NCI-H526 (cell line): ENCODE data around the gene FGD4.
"Not testable (repeated sequence)": the region's sequence is repeated elsewhere in the genome, so short reads cannot be mapped to it uniquely, and the experiment has no call there.

Experiments
- DNase-seq, 2 experiments: peaks; one replicate each; lab custom pipeline; 2025; lab: John Stamatoyannopoulos, UW

FGD4 gene

DNA sequence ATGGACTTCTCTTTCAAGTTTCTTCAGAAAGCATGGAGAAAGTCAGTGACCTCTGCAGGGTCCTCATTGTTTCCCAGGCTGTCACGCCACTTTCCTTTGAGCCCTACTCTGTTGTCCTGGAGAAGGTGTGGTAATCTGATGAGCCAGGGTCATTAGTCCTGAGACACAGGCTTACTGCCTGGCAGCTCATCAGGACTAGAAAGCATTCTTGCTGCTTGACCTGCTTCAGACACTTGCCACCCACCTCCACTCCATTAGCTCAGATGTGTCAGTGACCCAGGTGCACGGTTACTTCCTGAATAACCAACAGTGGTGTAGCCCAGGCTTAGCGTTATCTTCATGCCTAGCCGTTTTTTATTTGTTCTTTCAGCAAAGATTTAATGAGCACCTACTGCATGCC is 93.9 kb downstream of the FGD4 start:
- no peak for DNase-seq

DNA sequence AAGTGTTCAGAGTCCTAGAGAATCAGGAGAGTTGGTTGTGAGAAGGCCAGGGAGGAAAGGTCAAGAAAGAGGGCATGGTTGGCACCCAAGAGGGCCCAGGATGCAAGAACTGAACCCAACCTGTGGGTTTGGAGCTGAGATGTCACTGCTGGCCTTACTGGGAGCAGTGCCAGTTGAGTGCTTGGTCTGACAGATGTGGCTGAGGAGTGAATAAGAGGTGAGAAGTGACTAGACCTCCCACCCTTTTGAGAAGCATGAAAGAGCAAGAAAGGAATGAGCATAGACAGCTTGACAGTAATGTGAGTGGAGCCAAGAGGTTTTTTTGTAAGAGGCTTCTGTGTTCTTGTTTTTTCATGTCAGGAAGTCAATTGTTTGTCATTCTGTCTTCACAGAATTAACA is 95.3 kb downstream of the FGD4 start:
- DNase-seq, result no peak

DNA sequence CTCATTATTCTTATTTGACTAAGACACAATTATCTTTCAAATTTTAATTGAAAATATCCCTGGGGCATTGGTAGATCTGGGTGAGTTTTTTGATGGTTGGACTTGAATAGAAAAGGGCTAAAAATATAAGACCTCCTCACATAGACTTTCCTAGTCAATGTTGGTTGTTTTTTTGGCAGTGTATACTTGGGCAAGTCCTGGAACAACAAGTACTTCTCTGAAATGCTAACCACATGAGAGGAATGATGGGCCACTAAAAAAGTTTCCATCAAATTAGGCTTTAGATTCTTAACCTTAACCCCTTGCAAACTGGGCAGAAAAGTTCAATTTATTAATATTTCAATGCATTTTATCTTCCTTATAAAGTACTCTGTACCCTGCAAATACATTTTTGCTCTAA is 97.6 kb downstream of the FGD4 start:
- no peak for DNase-seq

DNA sequence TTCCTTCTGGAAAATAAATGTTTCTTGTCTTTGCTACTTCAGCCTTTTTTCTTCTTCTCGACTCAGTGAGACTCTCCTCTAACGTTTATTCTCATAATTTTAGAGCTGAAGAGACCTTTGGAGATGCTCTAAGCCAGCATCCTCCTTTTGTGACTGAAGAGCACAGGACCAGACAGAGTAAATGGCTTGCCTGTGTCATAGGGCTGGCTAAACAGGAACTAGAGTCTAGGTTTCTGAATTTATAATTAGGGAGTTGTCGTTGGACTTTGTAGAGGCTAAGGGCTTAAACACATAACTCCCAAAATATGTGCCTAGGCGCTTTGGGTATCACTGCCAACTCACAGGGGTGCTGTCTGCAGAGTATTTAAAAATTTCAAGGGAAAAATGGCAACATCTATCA is 98.5 kb downstream of the FGD4 start:
- no peak for DNase-seq

DNA sequence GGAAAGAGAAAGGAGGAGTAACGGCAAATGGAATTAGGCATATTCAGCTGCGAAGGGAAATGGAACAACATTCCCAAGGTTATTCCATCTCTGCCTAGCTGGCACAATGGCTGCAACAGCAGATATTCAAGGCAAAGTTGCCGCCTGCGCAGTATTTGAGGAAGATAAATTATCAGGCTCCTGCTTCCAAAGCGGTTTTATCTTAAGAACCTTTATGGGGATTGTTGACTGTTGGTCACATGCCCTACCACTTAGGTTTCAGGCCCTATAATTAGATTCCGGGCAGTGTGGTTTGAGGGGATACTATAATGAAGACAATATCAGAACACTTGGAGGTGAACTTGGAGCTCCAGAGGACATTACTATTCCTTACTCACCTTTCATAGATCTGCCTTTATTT is 99.7 kb downstream of the FGD4 start:
- no peak for DNase-seq

DNA sequence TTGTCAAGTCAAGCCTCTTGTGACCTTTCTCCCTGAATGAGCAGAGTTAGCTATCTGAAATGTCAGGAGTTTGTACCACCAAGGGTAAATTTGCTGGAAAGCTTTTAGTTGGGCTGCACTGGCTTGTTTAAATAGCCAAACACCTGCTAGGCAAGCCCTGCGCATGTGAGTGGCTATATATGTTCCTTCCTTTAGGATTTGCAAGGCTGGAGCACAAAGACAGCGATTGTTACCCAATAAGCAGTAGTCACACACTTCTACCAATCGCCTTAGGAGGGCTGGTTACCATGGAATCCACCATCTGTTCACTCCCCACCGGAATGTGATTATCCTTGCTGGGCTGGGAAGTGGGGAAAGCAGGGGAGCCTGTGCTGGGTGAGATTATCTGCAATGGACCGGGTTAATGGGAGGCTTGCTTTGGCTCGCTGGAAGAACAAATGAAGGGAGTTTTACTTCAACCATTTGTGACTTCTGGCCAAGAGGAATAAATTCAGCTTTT is 102.5 kb downstream of the FGD4 start:
- peak; percentile 97 to 99 for DNase-seq

DNA sequence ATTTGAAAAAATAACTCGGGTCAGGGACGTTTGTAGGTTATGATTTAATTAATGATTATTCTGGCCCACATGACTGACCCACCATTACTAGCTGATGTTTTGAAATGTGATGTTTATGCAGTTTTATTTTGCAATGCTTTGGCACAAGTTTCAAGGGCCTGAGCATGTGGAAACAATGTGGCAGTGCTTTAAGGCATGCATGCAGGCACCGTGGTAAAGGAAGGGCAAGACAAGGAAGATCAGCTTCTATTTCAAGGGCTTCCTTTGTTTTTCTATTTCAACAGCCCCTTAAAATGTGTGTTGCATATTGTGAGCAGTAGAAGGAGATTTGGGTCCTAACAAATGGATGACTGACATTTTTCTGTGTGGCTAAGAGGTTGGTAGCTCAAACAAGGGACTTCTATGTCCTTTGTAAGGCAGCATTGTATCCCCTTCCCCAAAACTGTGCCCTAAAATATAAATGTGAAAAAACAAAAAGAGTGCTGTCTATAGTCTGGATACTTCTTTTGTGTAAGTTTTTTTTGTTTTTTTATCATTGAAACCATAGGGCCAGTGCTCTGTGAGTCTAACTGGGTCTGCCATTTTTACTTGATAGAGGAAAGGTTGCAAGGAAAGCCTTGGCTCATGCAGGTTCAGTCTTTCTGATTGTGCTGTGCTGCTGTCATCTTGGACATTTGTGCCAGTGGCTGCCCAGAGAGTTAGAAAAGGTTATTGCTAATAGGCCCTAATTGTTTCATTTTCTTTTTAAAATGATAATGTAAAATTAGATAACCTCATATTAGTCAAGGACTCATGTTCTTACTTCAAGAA is 103.5 kb downstream of the FGD4 start:
- DNase-seq, result peak in 1 of 2 experiments; percentile 5

DNA sequence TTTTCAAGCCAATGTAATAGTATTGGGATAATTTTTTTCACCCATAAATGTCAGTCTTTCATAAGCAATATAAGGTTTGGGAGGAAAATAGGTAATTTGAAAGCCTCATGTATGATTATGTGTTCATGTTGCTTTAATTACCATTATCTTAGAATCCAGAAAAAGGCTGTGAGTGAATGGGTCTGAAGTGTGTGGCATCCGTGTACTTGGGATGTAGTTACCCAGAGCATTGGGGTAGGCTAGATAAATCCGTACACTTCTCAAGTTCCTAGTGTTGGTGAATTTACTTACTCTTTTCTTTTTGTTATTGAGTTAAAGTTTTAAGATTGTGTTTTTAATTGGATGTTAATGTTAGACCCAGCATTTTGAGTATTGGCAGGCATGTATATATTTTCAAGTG is 104.4 kb downstream of the FGD4 start:
- DNase-seq, result no peak

DNA sequence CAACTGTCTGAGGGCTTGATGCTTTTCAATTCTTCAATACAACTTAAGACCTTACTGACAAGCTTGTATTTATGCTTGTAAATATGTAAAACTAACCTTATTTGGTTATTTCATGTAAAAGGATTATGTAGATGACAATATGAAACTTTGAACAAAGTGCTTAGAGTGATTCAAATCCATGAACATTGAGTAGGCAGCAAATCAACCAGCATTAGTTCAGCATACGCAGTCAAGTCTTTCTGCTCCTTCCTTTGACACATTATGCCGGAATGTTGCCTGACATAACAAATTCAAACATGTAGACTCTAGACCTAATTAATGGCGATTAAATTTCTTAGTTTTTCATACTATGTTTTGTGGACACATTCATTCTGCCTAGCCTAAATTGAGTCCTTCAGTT is 105.2 kb downstream of the FGD4 start:
- no peak for DNase-seq

DNA sequence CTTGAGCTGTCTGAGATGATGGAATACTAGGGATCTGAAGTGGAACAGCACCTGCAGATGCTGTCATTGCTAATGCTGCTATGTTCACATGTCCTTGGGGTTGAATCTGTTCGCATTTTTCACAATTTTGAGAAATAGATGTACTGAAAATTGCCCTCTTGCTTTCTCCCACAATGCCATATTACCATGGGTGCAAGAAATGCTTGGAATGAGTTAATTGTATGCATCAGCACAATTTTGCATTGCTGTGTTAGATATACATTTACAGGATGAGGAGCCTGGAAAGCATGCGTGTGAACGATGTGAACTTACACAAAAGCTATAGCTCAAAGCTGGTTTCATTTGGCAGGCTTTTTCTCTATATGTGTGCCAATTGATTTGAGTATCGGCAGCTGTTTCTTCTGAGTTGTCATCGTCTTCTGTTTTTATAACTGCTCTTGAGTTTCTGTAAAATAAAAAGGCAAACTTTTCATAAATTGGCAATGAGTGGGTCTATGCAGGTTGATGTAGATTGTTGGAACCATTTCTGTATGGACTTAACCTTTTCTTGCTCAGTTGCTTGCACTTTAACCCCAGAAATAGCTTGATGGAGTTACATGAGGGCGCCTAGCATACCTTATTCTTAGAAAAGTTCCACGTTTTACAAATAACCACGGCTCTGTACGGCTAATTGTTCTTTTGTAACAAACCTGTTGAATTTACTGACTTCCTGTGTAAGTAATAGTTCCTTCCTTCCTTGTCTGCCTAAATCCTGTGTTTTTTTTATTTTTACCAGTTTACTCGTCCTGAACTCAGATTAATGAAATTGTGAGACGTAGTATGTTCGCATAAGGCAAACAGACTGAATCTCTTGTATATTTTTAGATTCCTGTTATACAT is 105.9 kb downstream of the FGD4 start:
- no peak for DNase-seq

DNA sequence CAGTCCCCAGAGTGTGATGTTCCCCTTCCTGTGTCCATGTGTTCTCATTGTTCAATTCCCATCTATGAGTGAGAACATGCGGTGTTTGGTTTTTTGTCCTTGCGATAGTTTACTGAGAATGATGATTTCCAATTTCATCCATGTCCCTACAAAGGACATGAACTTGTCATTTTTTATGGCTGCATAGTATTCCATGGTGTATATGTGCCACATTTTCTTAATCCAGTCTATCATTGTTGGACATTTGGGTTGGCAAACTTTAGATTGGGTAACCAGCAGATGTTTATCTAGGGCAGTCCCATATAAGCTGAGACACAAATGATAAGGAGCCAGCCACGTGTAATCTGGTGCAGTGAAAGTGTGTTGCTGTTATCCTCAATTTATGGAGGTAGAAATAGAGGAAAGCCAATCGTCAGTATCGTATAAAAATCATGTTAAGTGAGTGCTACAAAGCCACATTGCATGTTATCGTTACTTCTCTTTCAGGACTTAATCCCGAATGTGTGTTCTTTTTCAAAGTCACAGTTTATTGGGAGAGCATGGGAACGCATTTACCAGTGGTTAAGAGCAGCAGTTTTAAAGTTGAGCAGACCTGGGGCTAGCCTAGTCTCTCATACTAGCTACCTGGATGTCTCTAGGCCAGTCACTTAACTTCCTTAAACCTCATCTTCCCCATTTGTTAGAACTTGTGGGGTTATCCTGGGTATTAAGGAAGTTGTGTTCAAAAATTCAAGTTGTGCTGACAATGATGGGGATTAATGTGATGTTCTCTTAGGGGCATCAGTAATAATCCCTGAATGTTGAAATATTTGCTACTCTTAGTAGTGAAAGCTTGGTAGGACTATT is 108.0 kb downstream of the FGD4 start:
- DNase-seq, result not testable (repeated sequence)

DNA sequence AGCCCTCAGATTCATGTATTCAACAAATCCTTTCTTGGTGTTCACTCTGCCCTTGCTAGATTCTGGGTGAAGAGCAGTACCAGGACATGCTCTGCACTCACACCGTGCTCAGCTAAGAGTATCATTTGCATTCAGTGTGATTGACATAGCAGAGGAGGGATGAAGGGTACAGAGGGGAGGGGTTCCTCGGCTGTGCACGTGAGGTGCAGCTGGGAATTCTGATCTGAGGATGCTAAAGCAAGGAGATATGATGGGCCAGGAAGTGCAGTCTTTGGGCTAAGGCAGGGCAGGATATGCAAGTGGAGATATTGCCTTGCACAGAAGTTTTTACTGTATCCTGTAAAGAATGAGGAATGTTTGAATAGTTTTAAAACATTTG is 108.6 kb downstream of the FGD4 start:
- DNase-seq, result peak in 1 of 2 experiments; percentile 32

DNA sequence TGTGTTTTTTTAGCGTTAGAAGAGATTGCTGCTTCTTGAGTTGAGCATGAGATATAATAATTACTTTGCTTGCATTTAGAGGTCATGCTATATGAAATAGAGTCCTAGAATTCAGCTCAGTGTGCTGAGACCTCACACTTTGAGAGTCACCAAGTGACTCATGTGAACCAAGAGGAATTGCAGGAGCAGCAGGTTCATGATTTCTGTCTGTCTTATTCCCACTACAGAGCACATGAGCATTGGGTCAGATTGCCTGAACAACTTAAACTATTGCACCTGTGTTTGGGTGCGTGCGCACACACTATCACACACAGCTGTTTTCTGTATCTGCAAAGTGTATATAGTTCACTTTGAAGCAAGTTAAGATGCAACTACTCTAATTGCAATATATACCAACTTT is 109.3 kb downstream of the FGD4 start:
- DNase-seq, result no peak

DNA sequence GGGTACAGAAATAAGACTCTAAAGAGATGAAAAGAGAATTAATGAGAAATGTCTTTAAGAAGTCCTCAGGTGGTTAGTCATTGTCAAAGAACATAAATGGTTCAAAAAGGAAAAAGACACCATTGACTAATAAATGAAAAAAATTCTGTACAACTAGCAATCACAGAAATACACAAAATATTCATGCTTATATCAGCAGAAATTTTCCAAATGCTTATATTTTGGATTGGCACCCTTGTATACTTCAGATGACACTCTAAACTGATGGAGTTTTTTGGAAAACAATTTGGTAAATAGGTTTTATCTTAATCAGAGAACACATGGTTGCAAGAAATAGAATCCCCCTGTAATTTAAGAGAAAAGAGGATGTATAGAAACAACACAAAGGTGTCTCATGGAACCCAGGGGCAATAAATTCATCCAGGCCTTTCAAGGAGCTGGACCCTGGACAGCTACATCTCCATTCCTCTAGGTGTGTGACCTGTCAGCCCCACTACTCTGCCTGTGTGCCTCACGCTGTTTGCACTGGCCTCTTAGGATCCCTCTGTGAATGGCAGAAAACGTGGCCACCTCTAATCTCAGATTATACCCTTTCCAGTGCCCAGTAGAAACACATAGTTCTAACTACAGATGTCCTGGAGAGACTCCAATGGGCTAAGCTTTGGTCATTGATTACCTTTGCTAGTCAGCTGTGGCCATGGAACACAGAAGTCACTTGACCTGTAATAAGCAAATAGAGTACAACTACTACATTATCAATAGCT is 110.2 kb downstream of the FGD4 start:
- no peak for DNase-seq

DNA sequence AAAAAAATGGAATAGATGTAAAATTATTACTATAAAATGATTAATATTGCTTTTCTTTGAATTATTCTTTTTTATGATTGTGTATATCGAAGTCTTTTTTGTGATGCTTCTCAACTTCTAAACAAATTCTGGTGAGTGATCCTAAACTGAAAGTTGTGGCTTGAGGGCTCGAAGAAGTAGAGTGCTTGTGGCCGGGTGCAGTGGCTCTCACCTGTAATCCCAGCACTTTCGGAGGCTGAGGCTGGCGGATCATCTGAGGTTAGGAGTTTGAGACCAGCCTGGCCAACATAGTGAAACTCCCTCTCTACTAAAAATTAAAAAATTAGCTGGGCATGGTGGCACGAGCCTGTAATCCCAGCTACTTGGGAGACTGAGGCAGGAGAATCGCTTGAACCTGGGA is 112.6 kb downstream of the FGD4 start:
- not testable (repeated sequence) for DNase-seq

DNA sequence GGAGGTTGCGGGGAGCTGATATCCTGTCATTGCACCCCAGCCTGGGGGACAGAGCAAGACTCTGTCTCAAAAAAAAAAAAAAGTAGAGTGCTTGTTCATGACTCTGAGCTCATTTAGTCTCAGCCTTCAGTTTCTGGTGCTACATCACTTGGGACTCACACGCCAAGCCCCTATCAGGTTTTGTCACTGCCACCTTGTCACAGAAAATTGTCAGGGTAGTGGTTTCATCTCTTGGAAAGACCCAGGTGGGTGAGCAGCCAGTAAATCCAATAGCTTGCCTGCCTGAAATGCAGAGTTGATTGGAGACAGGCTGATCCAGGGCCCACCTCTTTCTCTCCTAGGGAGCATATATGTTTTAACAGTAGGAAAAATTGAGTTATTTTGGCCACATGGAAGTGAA is 113.0 kb downstream of the FGD4 start:
- no peak for DNase-seq

DNA sequence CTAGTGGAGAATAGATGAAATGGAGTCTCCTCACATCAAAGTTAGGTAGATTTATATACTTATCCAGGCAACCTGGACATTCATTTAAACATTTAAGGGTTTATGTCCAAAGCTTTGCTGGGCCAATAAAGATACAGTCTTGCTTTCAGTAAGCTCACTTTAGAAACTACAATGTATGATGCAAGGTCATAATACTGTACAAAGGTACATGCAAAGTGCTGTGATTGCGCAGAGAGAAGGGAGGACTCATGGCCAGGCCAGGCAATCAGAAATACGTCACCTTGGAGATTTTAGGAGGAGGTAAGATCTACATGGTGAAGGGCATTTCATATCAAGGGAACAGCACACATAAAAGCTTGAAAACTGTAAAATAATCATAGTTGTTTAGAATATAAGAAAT is 113.6 kb downstream of the FGD4 start:
- no peak for DNase-seq

DNA sequence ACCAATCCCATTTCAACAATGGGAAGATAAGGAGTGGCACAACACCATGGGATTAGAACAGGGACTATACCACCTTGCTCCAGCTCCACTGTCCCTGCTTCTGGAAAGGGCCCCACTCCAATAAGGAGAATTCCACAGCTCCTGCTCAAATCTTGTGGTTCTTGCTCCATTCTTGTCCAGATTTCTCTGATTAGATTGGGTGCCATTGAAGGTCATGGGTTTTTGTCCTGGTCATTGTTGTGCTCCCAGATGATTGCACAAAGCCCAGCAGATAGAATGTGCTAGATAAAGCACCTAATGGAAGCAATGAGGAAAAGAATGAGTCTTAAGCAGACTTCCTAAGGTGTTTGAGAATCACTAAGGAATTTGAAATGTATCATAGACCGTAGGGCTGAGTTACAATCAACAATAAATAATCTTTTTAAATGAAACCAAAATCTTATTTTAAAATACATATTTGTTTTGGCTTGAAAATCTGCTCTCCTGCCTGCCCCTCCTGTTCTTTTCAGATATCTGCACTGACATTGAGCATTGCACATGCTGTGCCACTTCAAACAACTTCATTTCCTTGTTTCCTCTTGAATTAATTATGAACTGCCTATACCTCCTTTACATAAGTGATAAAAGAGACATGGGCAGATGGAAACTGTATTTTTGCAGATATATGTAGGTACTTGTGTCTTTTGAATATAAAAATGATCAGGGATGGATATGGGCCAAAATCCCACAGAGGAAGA is 115.9 kb downstream of the FGD4 start:
- peak; percentile 23 to 43 for DNase-seq

DNA sequence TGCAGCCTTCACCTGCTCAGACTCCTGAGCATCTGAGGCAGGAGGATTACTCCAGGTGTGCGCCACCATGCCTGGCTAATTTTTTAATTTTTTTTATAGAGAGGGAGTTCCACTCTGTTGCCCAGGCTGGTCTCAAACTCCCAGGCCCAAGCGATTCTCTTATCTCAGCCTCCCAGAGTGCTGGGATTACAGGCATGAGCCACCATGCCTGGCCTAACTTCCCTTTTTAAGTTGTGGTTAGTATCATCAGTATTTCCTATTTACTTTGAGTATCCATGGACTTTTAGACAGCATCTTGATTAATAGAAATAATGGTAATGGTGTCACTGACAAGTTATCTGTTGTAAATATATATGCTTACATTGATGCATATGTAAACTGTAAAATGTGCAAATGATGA is 116.9 kb downstream of the FGD4 start:
- DNase-seq, result peak in 1 of 2 experiments; percentile 30

DNA sequence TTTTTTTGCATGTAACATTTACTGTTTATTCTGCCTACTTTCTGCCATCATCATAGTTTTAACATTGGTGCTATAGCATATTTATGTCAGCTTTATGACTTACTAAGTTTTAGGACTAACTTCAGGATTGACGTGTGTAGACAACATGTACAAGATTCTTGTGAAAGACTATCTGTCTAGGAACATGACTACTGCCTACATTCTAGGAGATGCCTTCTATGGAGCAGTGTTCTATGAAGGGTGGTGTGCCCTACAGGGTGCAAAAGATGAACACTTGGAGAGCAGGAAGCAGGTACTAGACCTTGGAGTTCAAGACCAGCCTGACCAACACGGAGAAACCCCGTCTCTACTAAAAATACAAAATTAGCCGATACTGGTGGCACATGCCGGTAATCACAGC is 118.6 kb downstream of the FGD4 start:
- no peak for DNase-seq

DNA sequence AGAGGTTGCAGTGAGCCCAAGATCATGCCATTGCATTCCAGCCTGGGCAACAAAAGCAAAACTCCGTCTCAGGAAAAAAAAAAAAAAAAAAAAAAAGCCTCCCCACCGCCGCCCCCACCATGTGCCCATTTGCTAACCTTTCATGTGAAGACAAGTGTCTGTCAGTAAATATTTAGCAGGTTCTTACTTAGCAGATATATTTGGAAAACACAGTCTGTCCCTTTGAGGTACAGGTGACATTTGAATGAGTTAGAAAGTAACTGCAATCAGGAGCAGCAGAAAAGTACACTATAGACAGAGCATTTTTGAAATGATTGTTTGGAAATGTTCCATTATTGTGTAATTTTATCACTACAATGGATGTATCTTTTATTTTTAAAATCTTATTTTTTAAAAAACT is 119.7 kb downstream of the FGD4 start:
- DNase-seq, result no peak
